Measurements from ENCODE around the gene CHSY1.
"Not testable (repeated sequence)": the region's sequence is repeated elsewhere in the genome, so short reads cannot be mapped to it uniquely, and the experiment has no call there.

The CHSY1 gene

GRCh38 chr15:101216100-101216499 is 35.7 kb downstream of the CHSY1 start:
- Histone ChIP-seq H3K14ac (ENCODE audit: low read length) (no peak overlapping the region), H2BK15ac (ENCODE audit: low read length) (no peak overlapping the region), H2BK5ac (ENCODE audit: low read length) (no peak overlapping the region), H3K18ac (ENCODE audit: low read length) (no peak overlapping the region), H2BK120ac (ENCODE audit: low read depth, low read length) (no peak overlapping the region), H2AFZ (ENCODE audit: low read length) (no peak overlapping the region), H3K36me3 (replicated peaks in 1 of 2; ENCODE audit: control insufficient read depth in 2 of 2, insufficient read depth in 2 of 2, low read length in 2 of 2) (peaks cover 1 to 44% of the 10 kb centered on the region in 2 donors), H3K4ac (ENCODE audit: low read length) (no peak overlapping the region), H3K27me3 (ENCODE audit: control insufficient read depth in 3 of 3, insufficient read depth in 3 of 3, low read depth in 1 of 3, low read length in 3 of 3) (no peaks in the 10 kb centered on the region), H3K9me3 (replicated peaks in 1 of 2; ENCODE audit: control insufficient read depth in 2 of 2, insufficient read depth in 1 of 2, low read depth in 1 of 2, low read length in 2 of 2) (no peaks in the 10 kb centered on the region), H3K9ac (ENCODE audit: low read depth, low read length, poor library complexity) (no peak overlapping the region), H2BK12ac (ENCODE audit: low read length) (no peak overlapping the region), H3K27ac (replicated peaks; ENCODE audit: low read length) (no peak overlapping the region), H3K23ac (ENCODE audit: low read depth, low read length, poor library complexity) (no peak overlapping the region), H2AK5ac (ENCODE audit: low read depth, low read length) (no peak overlapping the region), H3K79me1 (ENCODE audit: low read depth, low read length) (peaks cover 5% of the 10 kb centered on the region), H3K4me2 (ENCODE audit: insufficient read depth, low read length, poor library complexity, severe bottlenecking) (no peak overlapping the region), H4K91ac (ENCODE audit: low read depth, low read length, poor library complexity) (no peak overlapping the region), H3K4me3 (ENCODE audit: low read length in 2 of 2) (no peak overlapping the region), H3K4me1 (ENCODE audit: control insufficient read depth in 2 of 2, insufficient read depth in 1 of 2, low read depth in 1 of 2, low read length in 2 of 2) (no peaks in the 10 kb centered on the region), H4K8ac (ENCODE audit: low read depth, low read length) (no peak overlapping the region)
- DNase-seq (ENCODE audit: low spot score) = no peak
- WGBS, 2 donors (ENCODE audit: extremely low coverage in 2 of 2, insufficient read length in 2 of 2, insufficient replicate concordance in 1 of 2) = no CpG with 5 or more reads among the region's 3 CpGs

GRCh38 chr15:101215681-101216080 is 36.2 kb downstream of the CHSY1 start:
- H2BK120ac ChIP-seq (ENCODE audit: low read depth, low read length) = no peak overlapping the region
- no peak overlapping the region for H3K9ac ChIP-seq (ENCODE audit: low read depth, low read length, poor library complexity)
- H3K14ac ChIP-seq (ENCODE audit: low read length) = no peak overlapping the region
- no peaks in the 10 kb centered on the region for H3K9me3 ChIP-seq (replicated peaks in 1 of 2; ENCODE audit: control insufficient read depth in 2 of 2, insufficient read depth in 1 of 2, low read depth in 1 of 2, low read length in 2 of 2)
- no peak overlapping the region for H4K8ac ChIP-seq (ENCODE audit: low read depth, low read length)
- H3K4ac ChIP-seq (ENCODE audit: low read length) = no peak overlapping the region
- H3K27me3 ChIP-seq (ENCODE audit: control insufficient read depth in 3 of 3, insufficient read depth in 3 of 3, low read depth in 1 of 3, low read length in 3 of 3) = no peaks in the 10 kb centered on the region
- no peak overlapping the region for H2BK15ac ChIP-seq (ENCODE audit: low read length)
- no peak overlapping the region for H3K4me2 ChIP-seq (ENCODE audit: insufficient read depth, low read length, poor library complexity, severe bottlenecking)
- no peak overlapping the region for H4K91ac ChIP-seq (ENCODE audit: low read depth, low read length, poor library complexity)
- no peak overlapping the region for H3K23ac ChIP-seq (ENCODE audit: low read depth, low read length, poor library complexity)
- no CpG with 5 or more reads among the region's 4 CpGs for WGBS, 2 donors (ENCODE audit: extremely low coverage in 2 of 2, insufficient read length in 2 of 2, insufficient replicate concordance in 1 of 2)
- peaks cover 5% of the 10 kb centered on the region for H3K79me1 ChIP-seq (ENCODE audit: low read depth, low read length)
- H3K18ac ChIP-seq (ENCODE audit: low read length) = no peak overlapping the region
- H2BK5ac ChIP-seq (ENCODE audit: low read length) = no peak overlapping the region
- no peaks in the 10 kb centered on the region for H3K4me1 ChIP-seq (ENCODE audit: control insufficient read depth in 2 of 2, insufficient read depth in 1 of 2, low read depth in 1 of 2, low read length in 2 of 2)
- no peak overlapping the region for H3K4me3 ChIP-seq (ENCODE audit: low read length in 2 of 2)
- no peak overlapping the region for H2AFZ ChIP-seq (ENCODE audit: low read length)
- H2BK12ac ChIP-seq (ENCODE audit: low read length) = no peak overlapping the region
- DNase-seq (ENCODE audit: low spot score) = no peak
- peaks cover 1 to 43% of the 10 kb centered on the region in 2 donors for H3K36me3 ChIP-seq (replicated peaks in 1 of 2; ENCODE audit: control insufficient read depth in 2 of 2, insufficient read depth in 2 of 2, low read length in 2 of 2)
- no peak overlapping the region for H2AK5ac ChIP-seq (ENCODE audit: low read depth, low read length)
- H3K27ac ChIP-seq (replicated peaks; ENCODE audit: low read length) = no peak overlapping the region

GRCh38 chr15:101214435-101215097 is 37.3 kb downstream of the CHSY1 start:
- no CpG with 5 or more reads among the region's 6 CpGs for WGBS, 2 donors (ENCODE audit: extremely low coverage in 2 of 2, insufficient read length in 2 of 2, insufficient replicate concordance in 1 of 2)
- H4K91ac ChIP-seq (ENCODE audit: low read depth, low read length, poor library complexity); H3K9ac ChIP-seq (ENCODE audit: low read depth, low read length, poor library complexity); H2AFZ ChIP-seq (ENCODE audit: low read length); H3K79me1 ChIP-seq (ENCODE audit: low read depth, low read length); H3K23ac ChIP-seq (ENCODE audit: low read depth, low read length, poor library complexity); H4K8ac ChIP-seq (ENCODE audit: low read depth, low read length); H3K4ac ChIP-seq (ENCODE audit: low read length); DNase-seq (ENCODE audit: low spot score); H3K9me3 ChIP-seq (replicated peaks in 1 of 2; ENCODE audit: control insufficient read depth in 2 of 2, insufficient read depth in 1 of 2, low read depth in 1 of 2, low read length in 2 of 2); H3K4me3 ChIP-seq (ENCODE audit: low read length in 2 of 2); H3K14ac ChIP-seq (ENCODE audit: low read length); H3K18ac ChIP-seq (ENCODE audit: low read length); H2BK12ac ChIP-seq (ENCODE audit: low read length); H2BK15ac ChIP-seq (ENCODE audit: low read length); H3K27me3 ChIP-seq (ENCODE audit: control insufficient read depth in 3 of 3, insufficient read depth in 3 of 3, low read depth in 1 of 3, low read length in 3 of 3); H3K27ac ChIP-seq (replicated peaks; ENCODE audit: low read length); H2AK5ac ChIP-seq (ENCODE audit: low read depth, low read length); H3K4me2 ChIP-seq (ENCODE audit: insufficient read depth, low read length, poor library complexity, severe bottlenecking); H2BK5ac ChIP-seq (ENCODE audit: low read length); H3K4me1 ChIP-seq (ENCODE audit: control insufficient read depth in 2 of 2, insufficient read depth in 1 of 2, low read depth in 1 of 2, low read length in 2 of 2); H2BK120ac ChIP-seq (ENCODE audit: low read depth, low read length): not testable (repeated sequence)
- peaks cover 1 to 38% of the 10 kb centered on the region in 2 donors for H3K36me3 ChIP-seq (replicated peaks in 1 of 2; ENCODE audit: control insufficient read depth in 2 of 2, insufficient read depth in 2 of 2, low read length in 2 of 2)

GRCh38 chr15:101213570-101213969 is 38.3 kb downstream of the CHSY1 start:
- Histone ChIP-seq H2BK12ac (ENCODE audit: low read length) (no peak overlapping the region), H3K27me3 (ENCODE audit: control insufficient read depth in 3 of 3, insufficient read depth in 3 of 3, low read depth in 1 of 3, low read length in 3 of 3) (no peaks in the 10 kb centered on the region), H2AK5ac (ENCODE audit: low read depth, low read length) (no peak overlapping the region), H3K9me3 (replicated peaks in 1 of 2; ENCODE audit: control insufficient read depth in 2 of 2, insufficient read depth in 1 of 2, low read depth in 1 of 2, low read length in 2 of 2) (no peaks in the 10 kb centered on the region), H3K27ac (replicated peaks; ENCODE audit: low read length) (no peak overlapping the region), H2BK5ac (ENCODE audit: low read length) (no peak overlapping the region), H2AFZ (ENCODE audit: low read length) (no peak overlapping the region), H3K4me1 (ENCODE audit: control insufficient read depth in 2 of 2, insufficient read depth in 1 of 2, low read depth in 1 of 2, low read length in 2 of 2) (no peaks in the 10 kb centered on the region), H2BK15ac (ENCODE audit: low read length) (no peak overlapping the region), H3K4me2 (ENCODE audit: insufficient read depth, low read length, poor library complexity, severe bottlenecking) (no peak overlapping the region), H4K91ac (ENCODE audit: low read depth, low read length, poor library complexity) (no peak overlapping the region), H3K23ac (ENCODE audit: low read depth, low read length, poor library complexity) (no peak overlapping the region), H3K18ac (ENCODE audit: low read length) (no peak overlapping the region), H3K4me3 (ENCODE audit: low read length in 2 of 2) (no peak overlapping the region), H3K9ac (ENCODE audit: low read depth, low read length, poor library complexity) (no peak overlapping the region), H2BK120ac (ENCODE audit: low read depth, low read length) (no peak overlapping the region), H4K8ac (ENCODE audit: low read depth, low read length) (no peak overlapping the region), H3K4ac (ENCODE audit: low read length) (no peak overlapping the region), H3K14ac (ENCODE audit: low read length) (no peak overlapping the region), H3K36me3 (replicated peaks in 1 of 2; ENCODE audit: control insufficient read depth in 2 of 2, insufficient read depth in 2 of 2, low read length in 2 of 2) (peaks cover 1 to 34% of the 10 kb centered on the region in 2 donors), H3K79me1 (ENCODE audit: low read depth, low read length) (no peaks in the 10 kb centered on the region)
- no CpG with 5 or more reads among the region's 5 CpGs for WGBS, 2 donors (ENCODE audit: extremely low coverage in 2 of 2, insufficient read length in 2 of 2, insufficient replicate concordance in 1 of 2)
- no peak for DNase-seq (ENCODE audit: low spot score)
